T-helper 22 cell (primary cell): ENCODE results near the gene SYNJ2.

Experiments
- DNase-seq: peaks from one replicate; pipeline ENCODE4 v3.0.0-alpha.2; 2020; ENCODE audit warnings: low read depth

Gene SYNJ2

DNA sequence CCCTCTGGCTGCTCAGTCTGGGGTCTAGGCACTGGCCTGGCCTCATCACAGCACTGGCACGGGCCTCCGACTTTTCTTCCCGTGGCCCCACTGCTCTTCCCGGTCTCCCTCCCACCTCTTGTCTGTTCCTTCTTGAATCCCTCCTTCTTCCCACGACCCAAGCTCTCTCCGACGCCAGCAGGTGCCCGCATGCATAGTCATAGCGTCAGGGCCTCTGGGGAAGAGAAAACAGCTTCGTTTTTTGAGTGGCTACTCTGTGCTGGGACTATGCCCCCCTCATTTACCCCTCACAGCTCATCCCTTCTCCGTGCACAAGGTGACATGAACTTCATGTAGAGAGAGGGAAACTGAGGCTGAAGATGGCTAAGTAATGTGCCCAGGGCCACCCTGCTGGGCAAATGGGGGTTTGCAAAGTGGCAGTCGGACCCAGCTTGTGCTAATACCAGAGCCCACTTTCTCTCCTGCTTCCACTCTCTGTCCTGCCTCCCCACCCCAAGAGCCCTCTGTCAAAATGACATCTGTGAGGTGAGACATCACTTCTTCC, 59.2 kb downstream of the SYNJ2 start:
- DNase-seq, result no peak

DNA sequence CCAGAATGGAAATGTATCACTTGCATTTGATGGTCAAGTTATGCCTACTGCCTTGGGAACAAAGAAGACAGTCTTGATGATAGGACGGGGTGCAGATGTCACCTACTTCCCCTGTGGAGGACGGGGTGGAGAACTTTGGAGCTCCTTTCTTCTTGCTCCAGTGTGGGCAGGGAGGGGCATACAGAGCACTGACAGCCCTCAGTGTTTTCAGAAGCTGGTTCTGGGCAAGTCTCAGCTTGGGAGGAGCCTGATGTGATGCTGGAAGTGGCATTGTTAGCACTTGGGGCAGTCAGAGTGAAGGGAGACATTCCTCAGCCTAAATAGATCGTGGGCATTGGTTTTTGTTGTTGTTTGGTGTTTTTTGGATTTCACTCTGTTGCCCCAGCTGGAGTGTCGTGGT, 59.7 kb downstream of the SYNJ2 start:
- no peak for DNase-seq

DNA sequence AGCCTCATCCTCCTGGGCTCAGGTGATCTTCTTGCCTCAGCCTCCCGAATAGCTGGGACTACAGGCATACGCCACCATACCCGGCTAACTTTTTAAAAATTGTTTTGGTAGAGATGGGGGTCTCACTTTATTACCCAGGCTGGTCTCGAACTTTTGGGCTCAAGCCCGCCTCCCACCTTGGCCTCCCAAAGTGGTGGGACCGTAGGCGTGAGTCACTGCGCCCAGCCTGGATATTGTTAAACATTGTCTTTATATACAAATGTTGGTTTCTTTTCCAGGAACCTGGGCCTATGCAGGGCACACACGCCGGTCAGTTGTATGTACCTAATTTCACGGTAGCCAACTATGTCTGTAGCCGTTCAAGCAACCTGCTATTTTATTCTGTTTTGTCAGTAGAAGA, 60.1 kb downstream of the SYNJ2 start:
- no peak for DNase-seq

DNA sequence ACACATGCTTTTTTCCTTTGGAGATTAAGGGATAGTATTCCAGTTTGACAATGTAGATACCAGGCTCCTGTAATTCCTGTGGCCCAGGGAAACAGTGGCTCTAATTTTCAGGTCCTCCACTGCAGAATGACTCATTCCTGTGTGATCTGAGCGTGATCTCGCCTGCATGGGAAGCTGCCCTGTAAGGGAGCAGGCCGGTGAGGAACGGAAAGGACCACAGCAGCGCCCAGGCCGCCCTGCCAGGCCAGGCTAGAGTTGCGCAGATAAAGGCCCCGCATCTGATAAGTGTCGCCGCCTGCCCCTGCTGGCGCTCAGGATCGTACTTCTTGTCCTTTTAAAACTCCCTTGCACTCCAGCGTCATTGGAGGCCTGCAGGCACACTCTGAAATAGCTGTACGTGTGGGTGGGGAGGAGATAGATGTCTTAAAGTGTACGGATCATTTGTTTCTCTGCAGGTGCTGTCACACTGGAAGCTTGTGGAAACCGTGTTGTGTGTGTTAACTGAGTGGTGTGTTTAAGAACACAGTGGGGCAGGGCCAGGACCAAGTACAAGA, 60.7 kb downstream of the SYNJ2 start:
- no peak for DNase-seq

DNA sequence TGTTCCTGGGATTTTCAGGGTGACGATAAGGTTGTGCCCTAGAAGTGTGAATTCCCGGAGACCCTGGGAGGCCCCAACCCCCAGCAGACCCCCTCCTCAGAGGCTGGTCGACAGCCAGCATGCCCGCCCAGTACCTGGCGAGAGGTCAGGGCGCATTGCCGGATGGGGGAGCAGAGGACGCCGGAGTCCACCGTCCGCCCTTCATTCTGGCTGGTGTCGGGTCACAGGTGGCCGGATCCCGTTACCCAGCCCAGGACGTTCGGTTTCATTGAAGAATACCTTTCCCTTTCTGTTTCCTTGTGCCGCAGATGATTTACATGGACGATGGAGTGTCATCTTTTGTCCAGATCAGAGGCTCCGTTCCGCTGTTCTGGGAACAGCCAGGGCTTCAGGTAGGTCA, 61.3 kb downstream of the SYNJ2 start:
- DNase-seq, result no peak

DNA sequence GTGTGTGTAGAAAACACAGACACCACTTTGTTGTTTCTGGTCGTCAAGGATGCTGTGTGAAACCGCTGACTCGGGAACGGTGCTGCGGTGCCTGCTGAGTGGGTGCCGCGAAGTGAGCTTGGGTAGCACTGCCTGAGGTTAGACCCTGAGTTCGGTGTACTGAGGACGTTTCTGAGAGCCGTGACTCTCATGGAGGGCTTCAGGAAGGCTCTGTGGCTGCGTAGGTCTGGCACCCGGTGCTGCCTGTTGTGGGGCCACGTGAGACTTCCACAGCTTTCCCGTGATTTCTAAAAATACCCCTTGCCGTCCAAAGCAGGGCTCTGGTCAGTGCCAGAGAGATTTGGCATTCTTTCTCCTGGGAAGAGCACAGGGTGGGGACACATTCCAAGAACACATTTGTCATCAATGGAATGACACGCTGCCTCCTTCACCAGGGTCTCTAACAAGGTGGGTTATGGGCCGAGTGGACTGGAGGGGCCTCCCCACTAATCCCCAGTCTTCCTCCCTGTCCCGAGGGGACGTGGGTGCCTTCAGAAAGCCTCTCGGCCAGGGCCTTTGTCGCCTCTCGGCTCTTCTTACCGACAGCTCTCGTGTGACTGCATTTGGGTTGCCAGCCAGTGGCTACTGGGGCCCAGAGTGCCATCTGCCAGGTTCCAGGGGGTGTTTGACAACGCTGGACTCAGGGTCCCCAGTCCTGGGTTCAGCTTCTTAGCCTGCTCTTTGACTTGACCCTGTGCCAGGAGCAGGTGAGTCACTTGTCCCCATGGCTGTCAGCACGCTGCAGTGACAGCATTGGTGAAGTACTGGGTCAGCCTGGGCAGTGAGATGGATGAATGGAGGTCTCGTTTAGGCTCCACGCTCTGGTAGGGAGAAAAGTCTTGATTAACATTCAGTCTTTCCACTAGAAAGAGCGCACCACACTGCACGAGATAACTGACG, 62.2 kb downstream of the SYNJ2 start:
- no peak for DNase-seq

DNA sequence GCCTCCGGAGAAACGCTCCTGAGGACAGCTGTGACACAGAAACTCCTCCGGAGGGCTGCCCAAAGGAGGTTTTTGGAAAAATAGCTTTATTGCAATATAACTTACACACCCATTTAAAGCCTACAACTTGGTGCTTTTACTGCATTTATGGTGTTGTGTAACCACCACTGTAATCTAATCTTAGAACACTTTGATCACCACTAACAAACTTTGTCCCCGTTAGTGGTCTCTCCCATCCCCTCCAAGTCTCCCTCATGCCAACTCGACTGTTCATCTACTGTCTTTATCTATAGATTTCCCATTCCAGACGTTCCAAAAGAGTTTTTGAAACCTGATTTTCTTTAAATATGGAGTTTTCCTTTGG, 62.8 kb downstream of the SYNJ2 start:
- DNase-seq, result no peak

DNA sequence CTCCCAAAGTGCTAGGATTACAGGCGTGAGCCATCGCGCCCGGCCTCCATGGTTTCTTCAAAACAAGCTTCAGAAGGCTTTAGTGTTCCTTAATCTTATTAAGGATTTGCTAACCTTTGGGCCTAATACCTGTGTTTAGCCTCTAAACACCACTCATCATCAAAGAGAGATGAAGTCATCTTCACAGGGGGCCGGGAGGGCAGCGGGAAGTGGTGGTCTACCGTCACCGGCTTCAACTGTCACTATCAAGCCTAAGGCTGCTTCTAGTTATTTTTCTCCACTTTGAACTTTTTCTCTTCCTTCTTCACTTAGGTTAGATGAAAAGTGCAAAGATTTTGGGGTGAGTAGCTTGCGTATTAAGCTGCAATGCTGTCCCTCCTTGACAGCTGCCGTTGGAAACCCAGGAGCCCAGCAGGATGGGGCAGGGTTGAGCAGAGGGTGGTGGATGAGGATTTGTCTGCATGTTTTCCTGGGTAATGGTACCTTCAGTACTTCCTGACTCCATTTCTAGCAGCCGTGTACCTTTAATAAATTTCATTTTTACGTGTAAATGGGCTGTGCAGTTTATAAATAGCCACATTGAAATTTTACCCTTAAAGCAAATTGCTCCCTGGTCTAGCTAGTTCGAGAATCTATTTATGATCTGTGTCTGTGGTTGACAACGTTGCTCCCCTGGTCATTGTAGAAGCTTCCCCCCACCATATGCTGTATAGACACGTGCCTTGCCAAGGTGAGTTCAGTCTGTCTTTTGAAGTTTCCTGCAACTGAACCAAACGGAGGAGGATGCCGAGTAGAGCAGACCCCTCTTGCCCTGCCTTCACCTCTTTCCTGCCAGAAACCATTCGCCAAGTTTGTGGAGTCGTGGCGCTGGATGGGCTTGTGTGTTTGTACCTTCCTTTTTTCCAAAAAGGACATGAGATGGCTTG, 64.8 kb downstream of the SYNJ2 start:
- no peak for DNase-seq

DNA sequence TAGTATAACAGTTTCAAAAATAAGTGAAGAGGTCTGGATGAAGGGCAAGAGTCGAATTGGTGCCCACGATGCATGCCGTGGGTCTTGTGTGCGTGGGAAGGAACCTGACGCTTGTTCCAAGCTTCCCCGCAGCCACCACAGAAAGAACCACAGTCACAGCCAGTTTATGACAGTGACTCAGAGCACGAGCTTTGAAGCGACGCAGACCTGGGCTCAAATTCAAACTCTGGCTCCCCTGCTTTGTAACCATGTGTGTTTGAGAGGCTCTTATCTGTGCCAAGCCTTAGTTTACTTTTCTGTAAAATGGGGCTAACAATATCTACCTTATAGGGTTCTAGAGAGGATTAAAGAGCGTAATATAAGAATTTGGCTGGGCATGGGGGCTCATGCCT, 65.5 kb downstream of the SYNJ2 start:
- no peak for DNase-seq

DNA sequence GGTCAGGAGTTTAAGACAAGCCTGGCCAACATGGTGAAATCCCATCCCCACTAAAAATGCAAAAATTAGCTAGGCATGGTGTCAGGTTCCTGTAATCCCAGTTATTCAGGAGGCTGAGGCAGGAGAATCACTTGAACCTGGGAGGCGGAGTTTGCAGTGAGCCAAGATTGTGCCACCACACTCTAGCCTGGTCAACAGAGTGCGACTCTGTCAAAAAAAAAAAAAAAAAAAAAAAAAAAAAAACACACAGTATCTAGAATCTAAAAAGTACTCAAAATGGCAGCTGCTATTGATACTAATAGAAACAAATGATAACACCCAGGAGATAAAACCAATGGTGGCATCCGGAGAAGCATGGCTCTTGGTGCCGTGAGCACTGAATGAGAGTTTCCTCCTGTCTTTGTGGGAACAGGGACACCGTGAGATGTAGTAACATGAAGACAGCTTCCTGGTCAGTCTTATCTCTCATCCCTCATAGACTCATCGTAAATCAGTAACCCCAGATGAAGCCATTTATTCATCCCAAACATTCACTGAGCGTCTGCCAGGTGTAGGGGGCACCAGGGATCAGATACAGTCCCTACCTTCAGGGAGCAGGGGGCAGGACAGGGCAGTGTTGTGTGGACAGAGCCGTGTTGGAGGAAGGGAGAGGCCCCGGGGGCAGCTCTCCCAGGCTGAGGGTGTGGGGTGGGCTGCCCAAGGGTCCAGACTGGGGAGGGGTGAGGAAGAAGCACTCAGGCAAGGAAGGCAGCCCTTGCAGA, 66.1 kb downstream of the SYNJ2 start:
- DNase-seq, result no peak

DNA sequence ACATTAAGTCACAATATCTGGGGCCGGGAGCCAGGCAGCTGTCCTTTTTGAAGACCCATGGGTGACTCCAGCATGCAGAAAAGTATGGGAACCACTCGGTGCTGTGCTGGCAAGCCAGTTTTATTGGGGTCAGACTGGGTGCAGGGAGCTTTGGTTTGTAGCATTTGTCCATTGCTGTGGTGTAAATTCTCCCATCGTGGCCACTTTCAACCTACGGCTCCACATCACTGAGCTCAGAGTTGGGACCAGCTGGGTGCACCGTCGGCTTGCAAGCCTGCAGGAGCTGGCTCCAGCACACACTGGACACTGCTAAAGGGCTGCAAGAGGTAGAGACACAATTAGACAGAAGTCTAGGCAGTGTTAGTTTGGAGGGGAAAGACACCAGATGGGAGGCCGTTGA, 66.9 kb downstream of the SYNJ2 start:
- no peak for DNase-seq

DNA sequence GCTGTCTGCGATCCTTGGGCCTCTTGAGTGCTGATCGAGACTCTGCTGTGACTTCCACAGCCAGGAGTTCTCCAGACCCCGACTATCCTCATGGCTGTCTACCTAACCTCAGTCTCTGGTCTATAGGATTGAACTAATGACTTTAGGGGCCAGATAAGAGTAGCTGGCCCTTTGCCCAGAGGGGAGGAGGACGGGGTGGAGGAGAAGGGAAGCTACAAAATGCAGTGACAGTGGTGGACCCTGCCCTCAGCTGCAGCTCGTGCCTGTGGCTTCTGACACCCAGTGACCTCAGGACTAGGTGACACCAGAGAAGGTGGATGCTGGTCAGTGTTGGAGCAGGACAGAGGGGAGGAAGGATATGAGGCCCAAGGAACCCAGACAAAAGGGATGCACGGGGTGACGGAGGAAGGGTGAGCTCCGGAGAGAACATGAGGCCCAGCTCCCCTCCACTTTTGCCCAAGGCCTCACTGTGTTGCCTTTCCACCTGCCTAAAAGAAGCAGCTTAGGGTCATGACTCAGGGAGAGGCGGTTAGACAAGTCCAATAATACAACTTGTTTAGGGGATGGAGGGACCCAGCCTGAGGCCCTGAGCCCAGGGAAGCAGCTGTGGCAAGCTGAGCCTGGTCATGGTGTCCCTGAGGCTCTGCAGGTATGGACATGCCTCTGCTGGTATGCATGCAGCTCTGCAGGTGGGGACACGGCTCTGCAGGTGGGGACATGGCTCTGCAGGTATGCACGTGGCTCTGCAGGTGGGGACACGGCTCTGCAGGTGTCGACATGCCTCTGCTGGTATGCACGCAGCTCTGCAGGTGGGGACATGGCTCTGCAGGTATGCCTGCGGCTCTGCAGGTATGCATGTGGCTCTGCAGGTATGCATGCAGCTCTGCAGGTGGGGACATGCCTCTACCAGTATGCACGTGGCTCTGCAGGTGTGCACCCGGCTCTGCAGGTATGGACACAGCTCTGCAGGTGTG, 67.7 kb downstream of the SYNJ2 start:
- DNase-seq, result no peak

DNA sequence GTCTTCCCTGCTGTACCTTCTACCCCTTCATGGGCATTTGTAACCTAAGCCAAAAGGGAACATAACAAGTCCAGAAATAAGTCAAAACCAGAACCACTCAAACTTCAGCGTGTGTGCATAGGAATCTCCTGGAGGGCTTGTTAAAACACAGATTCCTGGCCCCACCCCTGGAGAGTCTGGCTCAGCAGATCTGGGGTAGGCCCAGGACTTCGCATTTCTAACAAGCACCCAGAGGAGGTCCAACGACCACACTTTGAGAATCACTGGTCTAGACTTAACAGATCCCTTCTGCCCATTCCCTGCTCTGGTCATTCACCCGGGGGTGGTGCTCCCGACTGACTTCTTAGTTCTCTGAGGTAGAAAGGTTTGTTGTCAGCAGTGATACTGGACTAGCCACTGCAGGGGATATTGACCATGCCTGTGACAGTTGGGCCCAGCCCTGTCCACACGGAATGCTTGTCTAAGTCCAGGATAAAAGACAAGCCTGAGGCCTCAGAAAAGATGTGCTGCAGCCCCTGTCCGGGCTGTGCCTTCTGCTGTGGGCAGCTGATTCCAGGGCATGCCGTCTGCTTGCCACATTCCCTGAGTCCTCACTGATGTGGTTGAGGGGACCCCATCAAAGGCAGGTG, 68.6 kb downstream of the SYNJ2 start:
- DNase-seq, result no peak

DNA sequence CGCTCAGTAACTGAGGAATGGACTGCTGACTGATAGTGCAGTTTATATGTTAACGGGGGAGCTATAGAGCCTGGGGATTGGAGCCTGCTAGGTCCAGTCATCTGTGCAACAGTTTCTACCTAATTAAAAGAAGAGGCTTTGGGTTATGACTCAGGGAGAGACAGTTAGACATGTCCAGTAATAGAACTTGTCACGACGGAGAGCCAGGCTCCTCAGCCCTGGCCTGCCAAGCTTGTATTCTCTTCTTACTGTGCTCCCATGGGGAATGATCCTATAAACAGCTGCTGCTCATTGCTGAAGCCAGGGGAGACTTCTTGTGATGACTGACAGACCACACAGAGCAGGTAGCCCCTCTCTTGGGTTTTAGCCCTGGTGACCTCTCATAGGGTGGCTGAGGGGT, 69.3 kb downstream of the SYNJ2 start:
- no peak for DNase-seq

DNA sequence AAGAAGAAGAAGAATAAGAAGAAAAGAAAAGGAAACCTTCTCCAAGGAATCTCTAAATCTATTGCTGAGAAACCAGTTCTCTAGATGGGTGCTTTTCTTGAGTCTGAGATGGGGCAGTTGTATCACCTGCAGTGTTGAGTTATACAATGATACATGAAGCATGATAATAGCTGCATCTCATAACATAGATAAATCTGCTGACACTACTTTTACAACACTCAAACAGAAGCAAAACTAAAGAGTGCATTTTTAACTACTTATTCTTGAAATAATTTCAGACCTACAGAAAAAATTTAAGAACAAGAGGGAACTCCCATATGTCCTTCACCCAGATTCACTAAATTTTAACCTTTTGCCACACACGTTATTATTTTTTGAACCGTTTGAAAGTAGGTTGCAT, 70.3 kb downstream of the SYNJ2 start:
- DNase-seq, result no peak

DNA sequence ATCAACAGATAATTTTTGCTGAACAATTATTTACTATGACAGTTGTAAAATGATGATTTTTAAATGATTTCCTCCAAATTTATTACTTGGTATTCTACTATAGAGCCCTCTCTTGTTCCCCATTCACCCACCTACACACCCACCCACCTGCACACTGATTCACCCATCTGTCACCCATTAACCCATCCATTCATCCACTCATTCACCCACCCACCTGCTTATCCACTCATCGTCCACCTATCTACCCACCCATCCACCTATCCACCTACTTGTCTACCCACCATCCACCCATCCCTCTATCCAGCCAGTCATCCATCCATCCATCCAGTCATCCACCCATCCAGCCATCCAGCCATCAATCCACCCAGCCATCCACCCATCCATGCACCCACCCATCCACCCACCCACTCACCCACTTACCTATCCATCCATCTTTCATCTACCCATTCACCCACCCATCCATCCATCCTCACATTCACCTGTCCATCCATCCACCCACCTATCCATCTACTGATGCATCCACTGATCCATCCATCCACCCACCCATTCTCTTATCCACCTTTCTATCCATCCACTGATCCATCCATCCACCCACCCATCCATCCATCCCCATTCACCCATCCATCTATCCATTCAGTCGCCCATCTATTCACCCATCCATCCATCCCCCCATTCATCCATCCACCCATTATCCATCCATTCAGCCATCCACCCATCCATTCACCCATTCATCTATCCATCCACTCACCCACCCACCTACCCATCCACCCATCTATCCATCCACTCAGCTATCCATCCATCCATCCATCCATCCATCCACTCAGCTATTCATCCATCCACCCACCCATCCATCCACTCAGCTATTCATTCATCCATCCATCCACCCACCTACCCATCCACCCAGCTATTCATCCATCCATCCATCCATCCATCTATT, 72.0 kb downstream of the SYNJ2 start:
- no peak for DNase-seq

DNA sequence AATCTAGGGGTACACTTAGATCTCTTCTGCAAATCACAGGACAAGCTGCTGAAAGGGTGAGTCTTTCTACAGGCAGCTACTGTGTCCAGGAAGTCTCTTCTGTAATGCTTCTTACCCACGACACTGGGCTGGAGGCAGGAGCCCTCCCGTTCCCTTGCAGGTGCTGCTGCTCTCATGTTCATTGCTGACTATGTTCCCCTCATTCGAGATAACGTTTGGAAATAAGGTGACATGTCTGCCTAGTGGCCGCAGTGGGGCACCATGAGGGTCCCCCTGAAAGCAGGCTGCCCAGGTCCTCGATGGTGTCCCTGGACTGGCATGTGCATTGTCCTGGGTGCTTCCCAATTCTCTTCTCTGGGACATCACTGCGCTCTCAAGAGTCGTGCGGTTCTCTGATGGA, 74.7 kb downstream of the SYNJ2 start:
- DNase-seq, result no peak

DNA sequence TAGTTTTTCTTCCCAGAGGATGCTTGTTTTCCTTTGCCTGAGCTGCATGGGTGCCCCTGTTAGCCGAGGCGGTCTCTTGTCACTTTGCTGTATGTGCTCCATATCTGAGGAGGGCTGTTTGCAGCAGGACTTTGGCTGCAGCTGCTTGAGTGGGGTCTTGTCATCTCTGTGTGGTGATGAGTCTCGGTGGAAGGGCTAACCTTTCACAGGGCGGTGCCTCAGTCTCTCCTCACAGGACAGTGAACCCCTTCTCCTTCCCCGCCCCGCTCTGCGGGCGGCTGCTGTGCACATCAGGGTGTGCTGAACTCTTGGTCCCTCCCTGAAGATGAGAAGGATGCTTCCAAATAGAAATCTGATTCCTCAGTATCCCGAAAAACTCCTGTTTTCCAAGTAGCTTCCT, 75.1 kb downstream of the SYNJ2 start:
- DNase-seq, result no peak
